ENCODE data around the gene DDAH1.

DDAH1 gene

DNA sequence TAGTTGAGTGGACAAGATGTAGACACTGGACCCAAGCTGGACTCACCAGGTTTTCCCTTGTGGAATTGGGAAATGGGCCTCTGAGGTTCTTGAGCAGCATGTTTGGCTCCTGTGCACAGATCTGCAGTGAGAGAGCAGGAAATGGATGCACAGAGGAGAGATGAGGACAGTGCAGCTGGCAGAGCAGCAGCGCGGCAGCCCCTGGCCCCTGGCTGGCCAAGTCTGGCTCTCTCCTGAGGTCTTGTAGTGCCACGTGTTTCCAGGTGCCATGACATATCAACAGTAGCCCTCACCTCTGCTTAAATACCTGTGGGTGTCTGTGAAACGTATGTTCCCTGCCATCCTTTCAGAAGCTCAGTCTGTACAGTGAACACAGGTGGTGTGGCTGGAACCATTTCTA lies 169.3 kb downstream of the DDAH1 start:
- no peak for DNase-seq

DNA sequence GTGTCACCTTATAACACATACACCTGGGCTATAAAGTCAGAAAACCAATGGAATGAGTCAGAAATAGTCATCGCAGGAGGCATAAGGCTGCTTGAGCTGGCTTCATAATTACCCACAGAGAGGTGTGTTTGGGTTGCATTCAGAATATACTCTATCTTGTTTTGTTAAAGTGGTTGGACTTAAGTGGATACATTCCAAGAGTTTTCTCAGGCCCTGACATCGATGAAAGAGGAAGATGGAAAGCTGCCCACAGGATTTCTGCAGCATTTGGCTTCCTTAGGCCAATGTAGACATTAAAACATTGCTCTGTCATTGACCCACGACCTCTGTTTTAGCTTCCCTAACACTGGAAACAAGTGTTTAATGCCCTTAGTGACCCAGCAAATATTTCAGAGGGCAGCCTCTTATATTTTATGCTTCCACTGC lies 169.9 kb downstream of the DDAH1 start:
- DNase-seq = no peak

DNA sequence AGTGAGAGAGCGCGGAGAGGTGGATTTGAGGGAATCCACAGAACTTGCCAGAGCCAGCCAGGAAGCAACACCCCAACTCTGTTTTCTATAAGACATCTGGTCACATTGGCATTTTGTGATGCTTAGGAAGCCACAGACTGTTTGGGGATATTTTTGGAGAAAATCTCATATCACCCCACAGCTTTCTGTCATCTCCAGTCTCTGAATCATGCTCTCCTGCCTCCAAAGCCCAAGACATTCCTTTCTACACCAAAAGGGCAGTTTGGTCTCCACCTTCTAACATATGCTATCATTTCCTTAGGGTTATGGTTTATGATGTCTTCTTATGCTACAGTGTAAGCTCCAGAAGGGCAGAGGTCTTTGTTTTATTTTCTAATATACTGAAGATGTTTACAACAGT lies 174.1 kb downstream of the DDAH1 start:
- DNase-seq = no peak

DNA sequence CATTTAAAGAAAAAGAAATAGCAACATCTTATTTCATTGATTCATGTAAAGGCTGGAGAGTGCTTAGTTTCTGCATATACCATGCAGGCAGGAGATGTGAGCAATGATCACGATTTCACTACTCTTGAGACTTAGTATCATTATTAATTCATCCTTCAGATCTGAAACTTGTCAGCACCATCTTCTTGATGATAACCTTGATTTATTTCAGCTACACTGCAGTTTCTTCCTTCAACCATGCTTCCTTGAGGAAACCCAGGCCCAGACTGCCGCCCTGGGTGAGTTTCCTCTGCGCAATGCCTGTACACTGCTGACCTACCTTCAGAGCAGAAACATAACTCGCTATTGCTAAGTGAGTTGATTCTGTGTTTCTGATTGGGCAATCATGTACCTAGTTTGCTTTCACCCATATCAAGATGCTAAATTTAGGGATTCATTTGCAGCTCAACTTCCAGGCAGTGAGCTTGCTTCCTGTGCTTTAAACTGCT lies 175.1 kb downstream of the DDAH1 start:
- no peak for DNase-seq

DNA sequence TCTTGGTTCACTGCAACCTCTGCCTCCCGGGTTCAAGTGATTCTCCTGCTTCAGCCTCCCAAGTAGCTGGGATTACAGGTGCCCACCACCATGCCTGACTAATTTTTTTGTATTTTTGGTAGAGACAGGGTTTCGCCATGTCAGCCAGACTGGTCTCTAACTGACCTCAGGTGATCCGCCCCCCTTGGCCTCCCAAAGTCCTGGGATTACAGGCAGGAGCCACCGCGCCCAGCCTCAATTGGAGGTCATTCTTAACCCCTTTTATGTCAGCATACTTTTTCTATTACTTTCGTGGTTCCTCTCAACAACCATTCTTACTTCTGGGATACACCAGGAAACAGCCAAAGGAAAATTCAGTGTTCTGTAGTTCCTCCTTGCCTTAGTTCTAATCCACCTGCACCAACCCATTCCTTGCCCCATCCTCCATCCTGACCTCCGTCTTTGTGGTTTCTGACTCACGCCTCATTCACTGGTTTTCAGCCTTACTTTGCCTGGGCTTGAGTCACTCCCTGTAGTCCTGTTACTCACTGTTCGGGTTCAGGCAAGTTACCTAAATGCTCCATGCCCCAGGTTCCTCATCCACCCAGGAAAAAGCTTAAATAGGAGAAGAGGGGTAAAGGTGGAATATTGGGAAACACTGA lies 175.6 kb downstream of the DDAH1 start:
- no peak for DNase-seq

DNA sequence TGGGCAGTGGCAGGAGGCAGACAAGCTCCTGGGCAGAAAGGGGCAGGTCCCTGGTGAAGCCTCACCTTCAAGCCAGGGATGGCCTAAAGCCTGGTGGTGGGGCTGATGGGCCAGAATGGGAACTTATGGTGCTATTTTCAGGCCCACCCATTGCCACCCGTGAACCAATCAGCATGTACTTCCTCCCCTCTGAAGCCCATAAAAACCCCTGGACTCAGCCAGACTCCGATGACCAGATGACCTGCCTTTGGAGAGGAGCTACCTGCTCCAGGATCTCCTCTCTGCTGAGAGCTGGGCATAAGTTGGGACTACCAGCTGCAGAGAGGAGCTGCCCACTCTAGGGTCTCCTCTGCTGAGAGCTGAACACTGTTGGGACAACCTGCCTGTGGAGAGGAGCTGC lies 180.8 kb downstream of the DDAH1 start:
- no peak for DNase-seq

DNA sequence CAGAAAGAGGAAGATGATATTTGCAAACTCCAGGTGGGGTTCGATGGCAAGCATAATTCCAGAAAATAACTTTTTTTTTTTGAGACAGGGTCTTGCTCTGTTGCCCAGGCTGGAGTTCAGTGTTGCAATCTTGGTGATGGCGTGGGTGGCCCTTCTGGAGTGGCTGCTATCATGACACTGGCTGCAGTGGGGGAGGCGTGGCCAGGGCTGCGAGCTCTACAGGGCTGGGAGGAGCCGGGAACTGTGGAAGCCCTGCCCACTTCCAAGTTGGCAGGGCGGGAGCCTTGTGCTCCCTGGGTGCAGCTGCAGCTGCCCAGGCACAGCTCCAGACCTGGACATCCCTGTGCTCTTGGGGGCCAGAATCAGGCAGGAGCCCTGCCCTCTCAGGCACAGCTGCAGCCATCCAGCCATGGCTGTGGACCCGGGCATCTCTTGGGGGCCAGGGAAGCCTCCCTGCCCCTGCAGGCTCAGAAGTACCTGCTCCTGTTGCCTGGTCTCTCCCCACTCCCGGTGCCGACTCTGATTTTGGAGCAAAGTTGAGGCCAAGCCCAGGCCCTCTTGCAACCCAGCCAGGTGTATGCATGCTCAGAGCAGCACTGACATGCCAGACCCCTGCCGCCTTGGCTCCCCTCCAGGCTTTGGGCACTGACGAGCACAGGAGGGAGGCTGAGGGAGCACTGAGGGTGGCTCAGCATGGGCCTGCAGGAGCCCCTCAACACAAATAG lies 181.3 kb downstream of the DDAH1 start:
- no peak for DNase-seq

DNA sequence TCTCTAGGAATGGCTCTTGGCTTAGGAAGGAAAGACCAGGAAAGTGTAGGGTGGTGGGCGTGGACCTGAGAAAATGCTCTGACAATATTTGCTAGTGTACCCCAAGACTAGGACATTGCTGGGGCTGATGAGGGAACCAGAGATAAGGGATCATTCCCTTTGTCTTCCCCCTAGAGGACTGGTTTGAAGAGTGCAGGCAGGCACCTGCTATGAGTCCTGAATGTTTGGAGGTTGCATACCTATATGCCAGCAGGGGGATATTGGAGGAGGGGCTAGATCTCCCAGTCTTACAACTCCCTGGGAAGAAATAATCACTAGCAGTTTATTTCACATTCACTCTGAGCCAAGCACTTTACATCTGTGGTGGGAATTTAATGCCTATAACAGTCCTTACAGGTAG lies 182.5 kb downstream of the DDAH1 start:
- no peak for DNase-seq

DNA sequence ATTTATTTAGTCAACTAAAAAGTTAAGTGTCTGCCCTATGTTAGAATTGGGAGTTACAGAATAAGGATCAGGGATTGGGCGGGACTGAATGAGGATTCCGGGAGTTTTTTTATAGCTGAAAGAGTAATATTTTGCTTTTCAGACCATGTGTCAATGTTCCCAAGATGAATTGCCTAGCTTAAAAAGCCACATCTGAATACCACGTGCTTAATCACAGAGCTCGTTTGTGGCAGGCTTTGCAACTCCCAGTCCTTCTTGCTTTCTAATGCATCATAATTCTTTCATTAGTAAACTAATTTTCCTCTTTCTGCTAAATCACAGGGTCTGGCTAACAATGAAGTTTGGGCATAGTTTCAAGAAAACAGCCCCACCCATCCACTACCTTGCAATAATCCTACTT lies 184.3 kb downstream of the DDAH1 start:
- no peak for DNase-seq

DNA sequence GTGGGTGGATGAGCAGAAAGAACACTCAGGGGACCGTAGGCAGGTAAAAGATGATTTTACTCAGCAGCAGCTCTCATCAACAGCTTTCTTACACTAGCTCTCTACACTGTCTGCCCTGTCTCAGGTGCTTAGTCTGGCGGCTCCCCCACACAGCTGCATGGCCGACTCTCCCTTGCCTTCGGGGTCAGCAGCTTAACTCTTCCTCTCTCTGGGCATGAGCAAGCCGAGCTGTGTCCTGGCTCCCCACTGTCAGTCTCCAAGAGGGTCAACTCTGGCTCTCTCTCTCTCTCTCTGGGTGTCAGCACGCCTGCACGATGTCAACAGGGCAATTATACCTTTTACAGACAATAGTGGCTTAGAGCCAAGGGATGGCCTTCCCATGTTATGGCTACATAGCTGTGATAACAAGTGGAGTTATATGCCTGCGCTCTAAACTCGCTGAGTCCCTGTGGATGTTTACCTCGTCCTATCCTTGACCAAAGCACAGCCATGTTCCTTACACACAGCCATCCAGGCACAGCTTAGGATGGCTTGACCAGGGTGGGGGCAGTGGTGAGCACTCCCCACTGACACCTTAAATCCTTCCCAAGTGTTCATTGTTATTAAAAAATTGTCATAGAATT lies 185.4 kb downstream of the DDAH1 start:
- DNase-seq = no peak

DNA sequence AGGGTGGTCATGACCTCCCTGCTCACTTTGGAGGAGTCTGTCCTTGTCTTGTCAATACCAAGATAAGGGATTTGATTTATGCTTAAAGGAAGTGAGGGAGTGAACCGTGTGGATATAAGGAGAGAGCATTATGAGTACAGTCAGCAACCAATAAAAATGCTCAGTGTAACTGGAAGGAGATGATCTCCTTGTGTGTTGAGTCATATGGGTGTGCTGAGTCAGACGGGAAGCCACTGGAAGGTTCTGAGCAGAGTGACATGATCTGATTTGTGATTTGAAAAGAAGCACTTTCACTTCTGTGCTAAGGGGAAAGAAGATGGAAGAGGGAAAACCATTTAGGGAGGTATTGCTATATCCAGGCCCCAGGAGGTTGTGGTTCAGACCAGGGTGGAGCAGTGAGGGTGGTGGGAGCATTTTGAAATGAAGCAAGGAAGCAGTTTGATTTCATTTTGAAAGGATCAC lies 186.1 kb downstream of the DDAH1 start:
- DNase-seq = peak; percentile 38 to 53

DNA sequence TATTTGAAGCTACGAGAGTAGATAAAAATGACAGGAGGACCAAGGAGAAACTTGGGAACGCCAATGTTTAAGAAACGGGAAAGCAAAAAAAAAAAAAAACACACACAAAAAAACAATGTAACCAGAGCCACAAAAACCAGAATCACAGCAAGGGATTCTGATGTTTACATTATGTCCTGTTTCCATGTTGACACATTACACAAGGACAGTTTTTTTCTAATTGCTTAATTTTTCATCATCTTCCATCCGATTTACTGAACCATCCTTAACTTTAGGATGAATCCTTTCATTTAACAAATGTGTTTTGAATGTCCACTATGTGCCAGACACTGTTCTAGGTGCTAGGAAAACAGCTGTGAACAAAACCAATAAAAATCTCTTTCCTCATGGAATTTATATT lies 187.2 kb downstream of the DDAH1 start:
- DNase-seq = no peak

DNA sequence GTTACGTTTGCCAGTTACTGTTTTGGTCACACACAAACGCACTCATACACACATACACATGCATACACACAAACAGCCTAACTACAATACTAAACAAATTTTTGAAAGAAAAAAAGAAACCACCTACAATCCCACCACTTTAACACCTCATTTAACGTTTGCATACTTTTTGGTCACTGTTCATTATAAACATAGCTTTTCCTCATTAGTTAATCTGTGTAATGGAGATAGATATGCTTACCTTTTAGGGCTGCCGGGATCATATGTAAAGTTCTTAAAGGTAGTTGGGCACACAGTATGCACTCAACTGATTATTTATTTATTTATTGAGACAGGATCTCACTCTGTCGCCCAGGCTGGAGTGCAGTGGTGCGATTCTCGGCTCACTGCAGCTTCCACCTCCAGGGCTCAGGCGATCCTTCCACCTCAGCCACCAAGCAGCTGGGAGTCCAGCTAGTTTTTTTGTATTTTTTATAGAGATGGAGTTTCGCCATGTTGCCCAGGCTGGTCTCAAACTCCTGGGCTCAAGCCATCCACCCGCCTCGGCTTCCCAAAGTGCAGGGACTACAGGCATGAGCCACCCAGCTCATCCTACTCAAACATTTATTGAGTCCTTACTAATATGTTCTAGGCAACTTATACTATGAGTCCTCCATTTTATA lies 187.8 kb downstream of the DDAH1 start:
- no peak for DNase-seq

DNA sequence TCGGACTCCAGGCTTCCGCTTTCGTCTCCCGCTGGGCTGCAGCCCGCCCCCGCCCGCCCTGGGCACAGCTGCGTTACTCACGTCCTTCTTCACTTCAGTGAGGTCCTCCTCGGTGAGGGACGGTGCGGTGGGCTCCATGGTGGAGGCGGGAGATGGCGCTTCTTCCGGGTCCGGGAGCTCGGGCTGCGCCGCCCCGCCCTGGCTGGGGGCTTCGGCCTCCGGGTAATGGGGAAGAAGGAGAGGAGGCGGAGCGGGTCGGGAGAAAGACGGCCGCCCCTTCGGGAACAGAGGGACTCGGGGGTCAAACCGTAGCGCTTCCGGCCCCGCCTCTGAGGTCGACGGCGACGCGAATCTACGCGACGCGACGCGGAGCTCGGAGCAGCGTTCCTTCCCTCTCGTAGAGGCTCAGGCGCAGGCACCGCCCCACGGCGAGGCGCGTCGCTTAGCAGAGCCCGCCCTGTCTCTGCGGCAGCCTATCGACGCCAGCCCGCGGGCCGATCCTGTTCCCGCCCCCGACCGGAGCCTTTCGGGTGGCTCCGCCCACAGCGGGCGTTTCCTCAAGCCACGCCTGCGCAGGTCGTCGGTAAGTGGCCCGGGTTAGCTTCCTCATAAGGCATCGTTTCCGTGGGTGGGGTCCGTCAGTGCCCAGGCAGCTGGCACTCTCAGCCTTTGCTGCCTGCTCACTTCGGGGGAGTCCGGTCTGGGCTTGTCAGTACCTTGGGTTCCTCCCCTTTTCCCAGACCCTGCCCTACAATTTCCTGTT lies 188.6 kb downstream of the DDAH1 start, which contains the start of gene BCL10:
TSS of gene BCL10 (minus strand) at position 418 of the 763 bp plus-strand sequence. CDS start at position 138, 280 bp downstream.
- DNase-seq = peak; percentile 98

DNA sequence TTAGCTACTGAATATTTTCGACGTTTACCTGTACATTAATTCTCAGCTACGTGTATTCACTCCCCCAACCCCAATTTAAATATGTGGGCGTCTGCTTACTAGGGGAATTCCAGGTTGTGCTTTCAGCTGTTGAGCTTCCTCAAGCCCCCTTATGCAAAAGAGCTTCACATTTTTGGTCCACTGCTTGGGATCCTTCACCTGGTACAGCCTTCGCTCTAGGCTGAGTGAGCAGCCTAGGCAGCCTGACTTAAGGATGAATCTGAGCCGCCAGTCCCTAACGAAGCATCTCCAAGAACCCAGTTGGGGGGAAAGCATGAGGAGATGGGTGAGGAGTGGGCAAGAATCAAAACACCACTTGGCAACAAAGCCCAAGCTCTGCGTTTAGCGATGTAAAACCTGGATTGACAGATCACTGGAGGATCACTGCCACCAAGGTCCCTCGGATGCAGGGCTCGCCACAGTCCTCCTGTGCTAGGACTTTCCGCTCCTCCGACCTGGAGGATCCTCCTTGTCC lies 189.2 kb downstream of the DDAH1 start:
- DNase-seq = peak; percentile 55 to 60

DNA sequence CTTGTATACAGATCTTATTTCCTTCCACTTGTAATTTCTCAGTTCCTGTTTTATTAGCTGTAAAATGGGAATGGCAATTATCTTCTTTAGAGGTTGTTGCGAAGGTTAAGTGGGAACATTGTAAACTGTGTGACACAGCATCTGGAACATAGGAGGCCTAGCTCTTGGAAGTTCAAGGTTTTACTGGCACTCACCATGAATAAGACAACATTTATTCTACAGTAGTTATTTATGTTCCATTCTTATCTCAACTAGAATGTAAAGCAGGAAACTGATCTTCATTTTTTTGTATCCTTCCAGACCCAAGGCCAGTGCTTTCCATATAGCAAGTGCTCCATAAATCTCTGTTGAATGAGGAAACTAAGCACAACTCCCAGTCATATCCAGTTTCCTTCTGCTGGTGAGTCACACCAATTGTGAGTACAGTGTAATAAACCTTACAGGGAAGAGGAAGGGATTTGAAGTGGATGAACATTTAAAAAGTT lies 189.9 kb downstream of the DDAH1 start:
- no peak for DNase-seq

DNA sequence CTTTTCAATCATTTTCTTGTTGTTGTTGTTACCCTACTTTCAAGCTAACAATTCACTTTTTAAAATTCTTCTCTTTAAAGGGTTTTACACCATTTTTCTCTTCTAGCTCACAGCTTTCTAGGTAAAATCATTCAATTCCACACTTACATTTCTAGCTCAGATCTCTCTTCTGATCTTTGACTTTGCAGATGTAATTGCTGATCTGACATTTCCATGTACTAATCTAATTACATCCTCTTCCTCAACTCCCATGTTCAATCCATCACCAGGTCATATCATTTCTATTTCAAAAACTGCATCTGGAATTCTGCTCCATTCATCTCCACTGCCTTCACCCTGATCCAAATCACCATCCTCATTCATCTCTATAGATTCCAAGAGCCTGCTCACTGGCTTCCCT lies 191.6 kb downstream of the DDAH1 start:
- no peak for DNase-seq

DNA sequence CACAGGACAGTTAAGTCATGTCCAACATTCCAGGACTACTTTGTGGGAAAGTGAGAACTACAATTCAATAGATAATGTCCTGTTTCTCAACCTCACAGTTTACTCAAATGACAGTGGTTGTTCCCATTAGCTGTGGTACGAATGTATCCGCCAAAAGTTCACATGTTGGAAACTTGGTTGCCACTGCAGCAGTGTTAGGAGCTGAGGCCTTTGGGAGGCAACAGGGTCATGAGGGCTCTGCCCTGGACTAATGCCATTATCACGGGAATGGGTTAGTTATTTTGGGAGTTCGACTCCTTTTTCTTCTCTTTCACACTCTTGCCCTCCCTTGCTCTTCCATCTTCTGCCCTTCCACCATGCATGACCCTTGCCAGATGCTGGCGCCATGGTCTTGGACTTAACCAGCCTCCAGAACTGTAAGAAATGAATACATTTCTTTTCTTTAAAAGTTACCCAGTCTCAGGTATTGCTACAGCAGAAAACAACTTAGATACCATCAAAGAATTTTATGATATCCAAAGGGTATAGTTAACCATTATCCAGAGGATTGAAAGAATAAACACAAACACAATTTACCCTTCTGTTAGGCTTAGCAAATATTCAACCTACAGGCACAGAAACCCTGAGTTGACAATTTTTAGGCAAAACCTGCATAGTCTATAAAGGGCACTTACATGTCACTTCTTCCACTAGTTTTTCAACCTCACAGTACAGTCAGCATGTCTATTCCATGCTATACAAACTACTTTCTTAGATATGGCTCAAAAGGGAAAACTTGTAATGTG lies 196.0 kb downstream of the DDAH1 start:
- DNase-seq = no peak

All from CD4-positive, alpha-beta T cell treated with Interferon alpha-2 for 1 hour (primary cell).